ENCODE data around the gene CPT1B. TPM values are rescaled to one million over a fixed set of nuclear protein-coding genes. Genes with fewer than 3 reads are reported as not detected.
"Not testable (repeated sequence)": the region's sequence is repeated elsewhere in the genome, so short reads cannot be mapped to it uniquely, and the experiment has no call there.

CPT1B gene
- 5.7 TPM for total RNA-seq

- DNase-seq (ENCODE audit: low spot score in 2 of 2) (peak in 1 of 2 donors; percentile 46), FAIRE-seq (no peak)
These were observed at the start of gene CPT1B for GRCh38 chr22:50577987-50578775. CPT1B (minus strand) TSS chr22:50578427; CDS start chr22:50577915, 512 bp downstream.

- DNase-seq (ENCODE audit: low spot score in 2 of 2): no peak
- FAIRE-seq: no peak
These were observed 48.8 kb upstream of the CPT1B start for GRCh38 chr22:50626850-50627641.

- DNase-seq (ENCODE audit: low spot score in 2 of 2) (no peak), FAIRE-seq (no peak)
These were observed 48.2 kb upstream of the CPT1B start for GRCh38 chr22:50626314-50626849.

- FAIRE-seq: no peak
- no peak for DNase-seq (ENCODE audit: low spot score in 2 of 2)
These were observed 47.5 kb upstream of the CPT1B start for GRCh38 chr22:50625568-50626313.

GRCh38 chr22:50625131-50625567, 46.9 kb upstream of the CPT1B start:
- DNase-seq (ENCODE audit: low spot score in 2 of 2) (no peak), FAIRE-seq (no peak)

GRCh38 chr22:50624347-50625130, 46.3 kb upstream of the CPT1B start:
- FAIRE-seq: no peak
- no peak for DNase-seq (ENCODE audit: low spot score in 2 of 2)

- DNase-seq (ENCODE audit: low spot score in 2 of 2) (no peak), FAIRE-seq (no peak)
These were observed 44.6 kb upstream of the CPT1B start for GRCh38 chr22:50622723-50623327.

GRCh38 chr22:50621948-50622722, 43.9 kb upstream of the CPT1B start:
- no peak for DNase-seq (ENCODE audit: low spot score in 2 of 2)
- FAIRE-seq: no peak

GRCh38 chr22:50621356-50621880, 43.2 kb upstream of the CPT1B start:
- no peak for FAIRE-seq

GRCh38 chr22:50620593-50621355, 42.5 kb upstream of the CPT1B start:
- DNase-seq (ENCODE audit: low spot score in 2 of 2): peak; percentile 66 to 79
- no peak for FAIRE-seq

More at GRCh38 chr22:50621356-50621880, 43.2 kb upstream of the CPT1B start:
- no peak for DNase-seq (ENCODE audit: low spot score in 2 of 2)

GRCh38 chr22:50614296-50614695, 36.1 kb upstream of the CPT1B start:
- not testable (repeated sequence) for FAIRE-seq; DNase-seq (ENCODE audit: low spot score in 2 of 2)

- peak in 1 of 2 donors; percentile 58 for DNase-seq (ENCODE audit: low spot score in 2 of 2)
- no peak for FAIRE-seq
These were observed 35.2 kb upstream of the CPT1B start for GRCh38 chr22:50613291-50613981.

GRCh38 chr22:50612528-50613221, 34.4 kb upstream of the CPT1B start:
- peak in 1 of 2 donors; percentile 45 for DNase-seq (ENCODE audit: low spot score in 2 of 2)

GRCh38 chr22:50612168-50612527, 33.9 kb upstream of the CPT1B start:
- DNase-seq (ENCODE audit: low spot score in 2 of 2) (no peak), FAIRE-seq (no peak)

More at GRCh38 chr22:50612528-50613221, 34.4 kb upstream of the CPT1B start:
- no peak for FAIRE-seq

- no peak for FAIRE-seq
- DNase-seq (ENCODE audit: low spot score in 2 of 2): no peak
These were observed 33.3 kb upstream of the CPT1B start for GRCh38 chr22:50611341-50612060.

GRCh38 chr22:50610581-50610980, 32.4 kb upstream of the CPT1B start:
- DNase-seq (ENCODE audit: low spot score in 2 of 2) (no peak), FAIRE-seq (no peak)

All from frontal cortex (tissue), 4 donors.